DMS153 treated with DMSO at 0.1 percent for 48 hours (cell line): ENCODE data around the gene FAM83F.
A peak's percentile ranks its signal among the peaks of the same experiment; 100 is the strongest.
"Not testable (repeated sequence)": the region's sequence is repeated elsewhere in the genome, so short reads cannot be mapped to it uniquely, and the experiment has no call there.

Source experiments
- DNase-seq: peaks from one replicate; lab custom pipeline; 2025; ENCODE audit not compliant: unreplicated experiment; lab: John Stamatoyannopoulos, UW

Gene FAM83F

GRCh38 chr22:40014667-40015248, 20.0 kb downstream of the FAM83F start:
- no peak for DNase-seq

- no peak for DNase-seq
These were observed 20.7 kb downstream of the FAM83F start for GRCh38 chr22:40015358-40015976.

- DNase-seq: no peak
These were observed 23.3 kb downstream of the FAM83F start for GRCh38 chr22:40018051-40018450.

- DNase-seq: no peak
These were observed 24.3 kb downstream of the FAM83F start for GRCh38 chr22:40019100-40019499.

GRCh38 chr22:40020956-40021355, 26.2 kb downstream of the FAM83F start:
- DNase-seq: no peak

GRCh38 chr22:40021401-40022000, 26.7 kb downstream of the FAM83F start:
- no peak for DNase-seq

GRCh38 chr22:40022536-40023240, 27.9 kb downstream of the FAM83F start:
- DNase-seq: no peak

- no peak for DNase-seq
These were observed 28.6 kb downstream of the FAM83F start for GRCh38 chr22:40023341-40023841.

GRCh38 chr22:40024201-40025061, 29.7 kb downstream of the FAM83F start:
- DNase-seq: peak; percentile 65

GRCh38 chr22:40025062-40025379, 30.3 kb downstream of the FAM83F start:
- not testable (repeated sequence) for DNase-seq

- DNase-seq: no peak
These were observed 31.1 kb downstream of the FAM83F start for GRCh38 chr22:40025856-40026255.

GRCh38 chr22:40026641-40027040, 31.9 kb downstream of the FAM83F start:
- no peak for DNase-seq

GRCh38 chr22:40027191-40028097, 32.7 kb downstream of the FAM83F start:
- DNase-seq: no peak

GRCh38 chr22:40028098-40028425, 33.3 kb downstream of the FAM83F start:
- DNase-seq: no peak

GRCh38 chr22:40029189-40029890, 34.6 kb downstream of the FAM83F start:
- no peak for DNase-seq

- no peak for DNase-seq
These were observed 35.4 kb downstream of the FAM83F start for GRCh38 chr22:40030026-40030757.

GRCh38 chr22:40030758-40031095, 36.0 kb downstream of the FAM83F start:
- no peak for DNase-seq

- DNase-seq: no peak
These were observed 37.2 kb downstream of the FAM83F start for GRCh38 chr22:40031766-40032470.
